GM23338 (cell line): ENCODE results near the gene GUCY1A1. TPM values are rescaled to one million over a fixed set of nuclear protein-coding genes. Genes with fewer than 3 reads are reported as not detected.

Source experiments
- ATAC-seq: fragments of 200-7000 bp; cut with Tn5 transposase; 3 replicates; pipeline ENCODE4 v1.9.1; 2020
- DNase-seq: peaks from one replicate; pipeline ENCODE4 v3.0.0-alpha.2; 2015; ENCODE audit warnings: low spot score
- H2AFZ ChIP-seq: fragments of 200-600 bp; sonication (generic); 2 replicates; pipeline ENCODE4 v1.8.0; 2016; ENCODE audit warnings: antibody characterized with exemption, mild to moderate bottlenecking, moderate library complexity
- H3F3A ChIP-seq: fragments of 200-600 bp; sonication (generic); replicated peaks from 2 replicates; pipeline ENCODE4 v1.8.0; 2017; ENCODE audit warnings: antibody characterized with exemption, mixed run types, low read depth
- H3K27ac ChIP-seq: fragments of 200-600 bp; sonication (generic); 2 replicates; pipeline ENCODE4 v1.6.1; 2016; ENCODE audit warnings: low read depth
- H3K27me3 ChIP-seq: fragments of 200-600 bp; sonication (generic); 2 replicates; pipeline ENCODE4 v1.8.0; 2016; ENCODE audit warnings: mild to moderate bottlenecking, mixed run types, moderate library complexity; ENCODE audit not compliant: insufficient read depth
- H3K36me3 ChIP-seq: fragments of 200-600 bp; sonication (generic); 2 replicates; pipeline ENCODE4 v1.8.0; 2016; ENCODE audit warnings: mild to moderate bottlenecking; ENCODE audit not compliant: insufficient read depth
- H3K4me1 ChIP-seq: fragments of 200-600 bp; sonication (generic); 2 replicates; pipeline ENCODE4 v1.8.0; 2016; ENCODE audit warnings: mild to moderate bottlenecking, moderate library complexity; ENCODE audit not compliant: insufficient read depth
- H3K4me2 ChIP-seq: fragments of 200-600 bp; sonication (generic); 2 replicates; pipeline ENCODE4 v1.7.1; 2017; ENCODE audit warnings: mixed run types
- H3K4me3 ChIP-seq: fragments of 200-600 bp; sonication (generic); 2 replicates; pipeline ENCODE4 v1.6.1; 2016; ENCODE audit warnings: mixed run types
- H3K79me2 ChIP-seq: fragments of 200-600 bp; sonication (generic); replicated peaks from 2 replicates; pipeline ENCODE4 v1.8.0; 2017; ENCODE audit warnings: mild to moderate bottlenecking; ENCODE audit not compliant: insufficient read depth
- H3K9me2 ChIP-seq: fragments of 200-600 bp; sonication (generic); 2 replicates; pipeline ENCODE4 v1.8.0; 2017; ENCODE audit not compliant: insufficient read depth
- H4K20me1 ChIP-seq: fragments of 200-600 bp; sonication (generic); replicated peaks from 2 replicates; pipeline ENCODE4 v1.8.0; 2017; ENCODE audit warnings: mild to moderate bottlenecking; ENCODE audit not compliant: insufficient read depth
- H3K27ac Mint-ChIP-seq: 2 replicates; pipeline ENCODE4 v1.8.0; 2020; ENCODE audit warnings: inconsistent platforms, mild to moderate bottlenecking, moderate library complexity, mixed read lengths
- H3K27me3 Mint-ChIP-seq: 3 replicates; pipeline ENCODE4 v1.8.0; 2022; ENCODE audit warnings: low read depth, mild to moderate bottlenecking, moderate library complexity, mixed read lengths, inconsistent platforms; ENCODE audit not compliant: insufficient read depth, poor library complexity
- H3K36me3 Mint-ChIP-seq: 3 replicates; pipeline ENCODE4 v1.8.0; 2021; ENCODE audit warnings: low read depth, mild to moderate bottlenecking, inconsistent platforms, moderate library complexity, mixed read lengths
- H3K4me1 Mint-ChIP-seq: 3 replicates; pipeline ENCODE4 v1.8.0; 2020; ENCODE audit warnings: mild to moderate bottlenecking, inconsistent platforms, mixed read lengths
- H3K4me3 Mint-ChIP-seq: 3 replicates; pipeline ENCODE4 v1.8.0; 2021; ENCODE audit warnings: moderate library complexity, mild to moderate bottlenecking, inconsistent platforms, mixed read lengths
- H3K9me3 Mint-ChIP-seq: 3 replicates; pipeline ENCODE4 v1.8.0; 2020; ENCODE audit warnings: moderate library complexity, mild to moderate bottlenecking, inconsistent platforms, mixed read lengths
- CREB1 ChIP-seq: fragments of 250-450 bp; sonication (Bioruptor Pico); IDR thresholded peaks from 2 replicates; pipeline ENCODE4 v1.5.0; 2020; ENCODE audit warnings: low read depth, mild to moderate bottlenecking, moderate library complexity
- CTCF ChIP-seq, 2 experiments: fragments of 200-600 bp in 1 of 2; sonication (generic) in 1 of 2; conservative IDR thresholded peaks; 2 replicates each; pipeline versions ENCODE4 v1.5.1 to v1.6.1; 2016 to 2017; ENCODE audit warnings: antibody characterized with exemption in 2 of 2, low read depth in 2 of 2, mild to moderate bottlenecking in 2 of 2, moderate library complexity in 1 of 2
- EZH2 ChIP-seq: fragments of 200-600 bp; sonication (generic); IDR thresholded peaks from one replicate; pipeline ENCODE4 v1.8.0; 2017; ENCODE audit warnings: antibody characterized with exemption, mild to moderate bottlenecking, low read depth; ENCODE audit not compliant: unreplicated experiment
- EZH2phosphoT487 ChIP-seq: fragments of 200-600 bp; sonication (generic); IDR thresholded peaks from one replicate; pipeline ENCODE4 v1.8.1; 2018; ENCODE audit warnings: antibody characterized with exemption; ENCODE audit not compliant: unreplicated experiment
- JUNB ChIP-seq: IDR thresholded peaks from one replicate; pipeline ENCODE4 v1.6.1; 2016; ENCODE audit warnings: antibody characterized with exemption; ENCODE audit not compliant: unreplicated experiment
- NANOG ChIP-seq: IDR thresholded peaks from 2 replicates; pipeline ENCODE4 v1.6.1; 2016; ENCODE audit warnings: antibody characterized with exemption, borderline replicate concordance
- POLR2AphosphoS5 ChIP-seq: IDR thresholded peaks from 2 replicates; pipeline ENCODE4 v1.6.1; 2016; ENCODE audit warnings: antibody characterized with exemption, low read depth
- REST ChIP-seq: IDR thresholded peaks from one replicate; pipeline ENCODE4 v1.6.1; 2018; ENCODE audit warnings: antibody characterized with exemption; ENCODE audit not compliant: unreplicated experiment
- STAT1 ChIP-seq: IDR thresholded peaks from one replicate; pipeline ENCODE4 v1.6.1; 2016; ENCODE audit warnings: antibody characterized with exemption; ENCODE audit not compliant: unreplicated experiment
- ZNF114 ChIP-seq: fragments of 250-450 bp; sonication (Bioruptor Pico); IDR thresholded peaks from 2 replicates; pipeline ENCODE4 v1.5.0; 2020; ENCODE audit warnings: mild to moderate bottlenecking, moderate library complexity
- ZNF331 ChIP-seq: fragments of 250-450 bp; sonication (Bioruptor Pico); IDR thresholded peaks from 2 replicates; pipeline ENCODE4 v1.5.0; 2020; ENCODE audit warnings: low read depth, mild to moderate bottlenecking, moderate library complexity
- polyA plus RNA-seq: library from polyadenylated mRNA; unstranded; fragments of >200 nt; fragmentation: Nextera tagmentation; extraction: Ambion mirVana; gene quantifications from 2 replicates; pipeline ENCODE4 v1.2.1, GENCODE V29; 2016
- total RNA-seq: library from RNA; depleted of rRNA; stranded (reverse); fragments of >200 nt; shearing (Covaris generic); gene quantifications from 2 replicates; pipeline ENCODE4 v1.2.3, GENCODE V29; 2014
- TF ChIP-seq, protein P1 (sequence below): fragments of 250-450 bp; sonication (Bioruptor Pico); IDR thresholded peaks from 2 replicates; pipeline ENCODE4 v1.5.0; 2020; ENCODE audit warnings: mild to moderate bottlenecking, moderate library complexity
- TF ChIP-seq, protein P2 (sequence below): IDR thresholded peaks from 2 replicates; pipeline ENCODE4 v1.6.1; 2016; ENCODE audit warnings: antibody characterized with exemption

GUCY1A1 gene
- total and polyA plus RNA-seq, 2 experiments from 2014 or later: not detected

DNA sequence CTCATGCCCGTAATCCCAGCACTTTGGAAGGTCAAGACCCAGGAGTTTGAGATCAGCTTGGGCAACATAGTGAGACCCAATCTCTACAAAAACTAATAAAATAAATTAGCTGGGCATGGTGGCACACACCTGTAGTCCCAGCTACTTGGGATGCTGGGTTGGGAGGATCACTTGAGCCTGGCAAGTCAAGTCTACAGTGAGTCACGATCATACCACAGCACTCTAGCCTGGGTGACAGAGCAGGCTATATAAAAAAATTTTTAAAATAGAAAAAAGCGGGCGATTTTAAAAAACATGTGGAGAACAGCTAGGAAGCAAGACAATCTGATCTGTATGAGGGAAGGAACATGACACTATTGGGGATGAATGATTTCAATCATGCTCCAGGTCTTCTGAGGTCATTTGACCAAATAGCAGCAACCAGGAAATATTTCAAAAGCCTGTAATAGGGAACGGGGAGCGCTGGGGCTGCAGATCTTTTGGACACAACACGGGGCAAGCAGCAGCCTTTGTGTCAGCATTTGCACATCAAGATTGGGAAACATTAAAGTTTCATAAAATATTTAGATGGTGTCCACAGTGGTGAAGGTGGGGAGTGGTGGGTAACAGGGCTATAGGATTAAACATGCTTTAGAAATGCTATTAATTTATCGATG is 48.3 kb upstream of the GUCY1A1 start:
- H3K27me3 Mint-ChIP-seq: no peaks in the 10 kb centered on the region
- H3K4me2 ChIP-seq: no peak overlapping the region
- no peak overlapping the region for H3K4me3 ChIP-seq
- H3K9me3 Mint-ChIP-seq: no peaks in the 10 kb centered on the region
- ATAC-seq (no peak), DNase-seq (no peak)
- no peaks in the 10 kb centered on the region for H3K36me3 Mint-ChIP-seq
- no peak overlapping the region for H3K27ac ChIP-seq
- no peaks in the 10 kb centered on the region for H3K79me2 ChIP-seq
- H2AFZ ChIP-seq: peak overlapping the region; percentile 6; the same call in 1 of the 2 replicates
- H3K4me1 Mint-ChIP-seq: no peaks in the 10 kb centered on the region
- H3K36me3 ChIP-seq: no peaks in the 10 kb centered on the region
- no peak overlapping the region for H3K4me3 Mint-ChIP-seq
- TF ChIP-seq, protein P1, sequence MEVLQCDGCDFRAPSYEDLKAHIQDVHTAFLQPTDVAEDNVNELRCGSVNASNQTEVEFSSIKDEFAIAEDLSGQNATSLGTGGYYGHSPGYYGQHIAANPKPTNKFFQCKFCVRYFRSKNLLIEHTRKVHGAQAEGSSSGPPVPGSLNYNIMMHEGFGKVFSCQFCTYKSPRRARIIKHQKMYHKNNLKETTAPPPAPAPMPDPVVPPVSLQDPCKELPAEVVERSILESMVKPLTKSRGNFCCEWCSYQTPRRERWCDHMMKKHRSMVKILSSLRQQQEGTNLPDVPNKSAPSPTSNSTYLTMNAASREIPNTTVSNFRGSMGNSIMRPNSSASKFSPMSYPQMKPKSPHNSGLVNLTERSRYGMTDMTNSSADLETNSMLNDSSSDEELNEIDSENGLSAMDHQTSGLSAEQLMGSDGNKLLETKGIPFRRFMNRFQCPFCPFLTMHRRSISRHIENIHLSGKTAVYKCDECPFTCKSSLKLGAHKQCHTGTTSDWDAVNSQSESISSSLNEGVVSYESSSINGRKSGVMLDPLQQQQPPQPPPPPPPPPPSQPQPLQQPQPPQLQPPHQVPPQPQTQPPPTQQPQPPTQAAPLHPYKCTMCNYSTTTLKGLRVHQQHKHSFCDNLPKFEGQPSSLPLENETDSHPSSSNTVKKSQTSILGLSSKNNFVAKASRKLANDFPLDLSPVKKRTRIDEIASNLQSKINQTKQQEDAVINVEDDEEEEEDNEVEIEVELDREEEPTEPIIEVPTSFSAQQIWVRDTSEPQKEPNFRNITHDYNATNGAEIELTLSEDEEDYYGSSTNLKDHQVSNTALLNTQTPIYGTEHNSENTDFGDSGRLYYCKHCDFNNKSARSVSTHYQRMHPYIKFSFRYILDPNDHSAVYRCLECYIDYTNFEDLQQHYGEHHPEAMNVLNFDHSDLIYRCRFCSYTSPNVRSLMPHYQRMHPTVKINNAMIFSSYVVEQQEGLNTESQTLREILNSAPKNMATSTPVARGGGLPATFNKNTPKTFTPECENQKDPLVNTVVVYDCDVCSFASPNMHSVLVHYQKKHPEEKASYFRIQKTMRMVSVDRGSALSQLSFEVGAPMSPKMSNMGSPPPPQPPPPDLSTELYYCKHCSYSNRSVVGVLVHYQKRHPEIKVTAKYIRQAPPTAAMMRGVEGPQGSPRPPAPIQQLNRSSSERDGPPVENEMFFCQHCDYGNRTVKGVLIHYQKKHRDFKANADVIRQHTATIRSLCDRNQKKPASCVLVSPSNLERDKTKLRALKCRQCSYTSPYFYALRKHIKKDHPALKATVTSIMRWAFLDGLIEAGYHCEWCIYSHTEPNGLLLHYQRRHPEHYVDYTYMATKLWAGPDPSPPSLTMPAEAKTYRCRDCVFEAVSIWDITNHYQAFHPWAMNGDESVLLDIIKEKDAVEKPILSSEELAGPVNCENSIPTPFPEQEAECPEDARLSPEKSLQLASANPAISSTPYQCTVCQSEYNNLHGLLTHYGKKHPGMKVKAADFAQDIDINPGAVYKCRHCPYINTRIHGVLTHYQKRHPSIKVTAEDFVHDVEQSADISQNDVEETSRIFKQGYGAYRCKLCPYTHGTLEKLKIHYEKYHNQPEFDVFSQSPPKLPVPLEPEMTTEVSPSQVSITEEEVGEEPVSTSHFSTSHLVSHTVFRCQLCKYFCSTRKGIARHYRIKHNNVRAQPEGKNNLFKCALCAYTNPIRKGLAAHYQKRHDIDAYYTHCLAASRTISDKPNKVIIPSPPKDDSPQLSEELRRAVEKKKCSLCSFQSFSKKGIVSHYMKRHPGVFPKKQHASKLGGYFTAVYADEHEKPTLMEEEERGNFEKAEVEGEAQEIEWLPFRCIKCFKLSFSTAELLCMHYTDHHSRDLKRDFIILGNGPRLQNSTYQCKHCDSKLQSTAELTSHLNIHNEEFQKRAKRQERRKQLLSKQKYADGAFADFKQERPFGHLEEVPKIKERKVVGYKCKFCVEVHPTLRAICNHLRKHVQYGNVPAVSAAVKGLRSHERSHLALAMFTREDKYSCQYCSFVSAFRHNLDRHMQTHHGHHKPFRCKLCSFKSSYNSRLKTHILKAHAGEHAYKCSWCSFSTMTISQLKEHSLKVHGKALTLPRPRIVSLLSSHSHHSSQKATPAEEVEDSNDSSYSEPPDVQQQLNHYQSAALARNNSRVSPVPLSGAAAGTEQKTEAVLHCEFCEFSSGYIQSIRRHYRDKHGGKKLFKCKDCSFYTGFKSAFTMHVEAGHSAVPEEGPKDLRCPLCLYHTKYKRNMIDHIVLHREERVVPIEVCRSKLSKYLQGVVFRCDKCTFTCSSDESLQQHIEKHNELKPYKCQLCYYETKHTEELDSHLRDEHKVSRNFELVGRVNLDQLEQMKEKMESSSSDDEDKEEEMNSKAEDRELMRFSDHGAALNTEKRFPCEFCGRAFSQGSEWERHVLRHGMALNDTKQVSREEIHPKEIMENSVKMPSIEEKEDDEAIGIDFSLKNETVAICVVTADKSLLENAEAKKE (CRISPR knock-in tag): no peak
- no peak for TF ChIP-seq STAT1
- TF ChIP-seq, protein P2, sequence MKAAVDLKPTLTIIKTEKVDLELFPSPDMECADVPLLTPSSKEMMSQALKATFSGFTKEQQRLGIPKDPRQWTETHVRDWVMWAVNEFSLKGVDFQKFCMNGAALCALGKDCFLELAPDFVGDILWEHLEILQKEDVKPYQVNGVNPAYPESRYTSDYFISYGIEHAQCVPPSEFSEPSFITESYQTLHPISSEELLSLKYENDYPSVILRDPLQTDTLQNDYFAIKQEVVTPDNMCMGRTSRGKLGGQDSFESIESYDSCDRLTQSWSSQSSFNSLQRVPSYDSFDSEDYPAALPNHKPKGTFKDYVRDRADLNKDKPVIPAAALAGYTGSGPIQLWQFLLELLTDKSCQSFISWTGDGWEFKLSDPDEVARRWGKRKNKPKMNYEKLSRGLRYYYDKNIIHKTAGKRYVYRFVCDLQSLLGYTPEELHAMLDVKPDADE: no peak
- no peak for TF ChIP-seq CTCF (conservative IDR thresholded peaks at IDR 0.05; ENCODE audit: low read depth in 2 of 2)
- TF ChIP-seq ZNF114 (CRISPR knock-in tag): no peak
- TF ChIP-seq JUNB: no peak
- no peak for TF ChIP-seq POLR2AphosphoS5
- no peak for TF ChIP-seq NANOG
- no peak for TF ChIP-seq EZH2phosphoT487
- TF ChIP-seq ZNF331 (CRISPR knock-in tag): no peak
- TF ChIP-seq REST: no peak
- TF ChIP-seq EZH2: no peak
- TF ChIP-seq CREB1 (CRISPR knock-in tag): no peak
- H3K9me2 ChIP-seq: no peaks in the 10 kb centered on the region
- no peak overlapping the region for H3K27ac Mint-ChIP-seq
- H3K27me3 ChIP-seq: no peaks in the 10 kb centered on the region
- no peaks in the 10 kb centered on the region for H3F3A ChIP-seq
- H3K4me1 ChIP-seq: no peaks in the 10 kb centered on the region
- H4K20me1 ChIP-seq: no peaks in the 10 kb centered on the region
